DND-41 (cell line): Measurements from ENCODE around the gene GLUD1.

Experiments used
- EZH2 ChIP-seq: IDR thresholded peaks from 3 replicates; pipeline ENCODE4 v1.6.1; 2012; ENCODE audit warnings: borderline replicate concordance, low read depth, mild to moderate bottlenecking, moderate library complexity, low read length, inconsistent platforms; ENCODE audit not compliant: severe bottlenecking
- TF ChIP-seq, protein P1 (sequence below): IDR thresholded peaks from 2 replicates; pipeline ENCODE4 v1.5.1; 2012; ENCODE audit warnings: borderline replicate concordance, low read length, moderate library complexity, mild to moderate bottlenecking; ENCODE audit not compliant: poor library complexity, severe bottlenecking; ENCODE audit errors: extremely low read depth

- TF ChIP-seq, protein P1, sequence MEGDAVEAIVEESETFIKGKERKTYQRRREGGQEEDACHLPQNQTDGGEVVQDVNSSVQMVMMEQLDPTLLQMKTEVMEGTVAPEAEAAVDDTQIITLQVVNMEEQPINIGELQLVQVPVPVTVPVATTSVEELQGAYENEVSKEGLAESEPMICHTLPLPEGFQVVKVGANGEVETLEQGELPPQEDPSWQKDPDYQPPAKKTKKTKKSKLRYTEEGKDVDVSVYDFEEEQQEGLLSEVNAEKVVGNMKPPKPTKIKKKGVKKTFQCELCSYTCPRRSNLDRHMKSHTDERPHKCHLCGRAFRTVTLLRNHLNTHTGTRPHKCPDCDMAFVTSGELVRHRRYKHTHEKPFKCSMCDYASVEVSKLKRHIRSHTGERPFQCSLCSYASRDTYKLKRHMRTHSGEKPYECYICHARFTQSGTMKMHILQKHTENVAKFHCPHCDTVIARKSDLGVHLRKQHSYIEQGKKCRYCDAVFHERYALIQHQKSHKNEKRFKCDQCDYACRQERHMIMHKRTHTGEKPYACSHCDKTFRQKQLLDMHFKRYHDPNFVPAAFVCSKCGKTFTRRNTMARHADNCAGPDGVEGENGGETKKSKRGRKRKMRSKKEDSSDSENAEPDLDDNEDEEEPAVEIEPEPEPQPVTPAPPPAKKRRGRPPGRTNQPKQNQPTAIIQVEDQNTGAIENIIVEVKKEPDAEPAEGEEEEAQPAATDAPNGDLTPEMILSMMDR = no peak
- no peak for TF ChIP-seq EZH2
These were observed 22.2 kb downstream of the GLUD1 start for GRCh38 chr10:87072449-87072848.
